HG03354 (cell line): ENCODE measurements around the gene FANCB.

Experiments used
- ATAC-seq: cut with Tn5 transposase; IDR thresholded peaks from one replicate; pipeline ENCODE4 v1.9.1; 2021; ENCODE audit warnings: mild to moderate bottlenecking; ENCODE audit not compliant: unreplicated experiment, poor library complexity, severe bottlenecking

Gene FANCB

DNA sequence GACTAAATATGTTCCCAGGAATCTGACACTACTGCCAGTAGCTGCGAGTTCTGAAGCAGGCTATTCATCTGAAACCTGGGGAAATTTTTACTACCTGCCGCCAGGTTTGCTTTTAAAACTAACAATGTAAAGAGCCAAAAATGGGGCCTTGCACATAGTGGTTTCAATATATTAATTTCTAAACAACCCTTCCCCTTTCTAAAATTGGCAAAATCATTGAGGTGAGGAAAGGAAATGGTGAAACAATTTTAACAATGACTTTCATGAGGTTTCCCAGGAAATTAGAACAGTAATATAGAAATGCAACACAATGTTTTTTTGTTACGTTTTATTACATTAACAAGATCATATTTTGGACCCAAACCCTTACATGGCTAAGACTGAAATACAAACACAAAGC is 21.3 kb downstream of the FANCB start:
- ATAC-seq, result no peak

DNA sequence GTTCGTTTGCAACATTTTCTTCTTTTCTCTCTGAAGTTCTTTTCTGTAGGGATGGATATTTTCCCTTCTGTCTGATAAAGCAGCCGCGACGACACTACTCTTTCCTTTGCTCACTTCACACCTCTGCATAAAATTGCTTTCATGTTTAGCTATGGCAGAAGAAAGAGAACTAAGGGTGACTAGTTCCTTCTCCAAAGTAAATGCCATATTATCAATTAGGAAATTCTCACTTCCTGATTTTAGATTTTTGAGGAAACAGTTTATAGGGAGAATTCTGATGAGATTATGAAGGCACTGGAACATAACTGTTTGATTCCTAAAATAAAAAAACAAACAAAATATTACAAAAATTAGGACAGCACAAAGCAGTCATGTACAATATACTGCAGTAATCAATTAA is 29.2 kb downstream of the FANCB start:
- no peak for ATAC-seq

DNA sequence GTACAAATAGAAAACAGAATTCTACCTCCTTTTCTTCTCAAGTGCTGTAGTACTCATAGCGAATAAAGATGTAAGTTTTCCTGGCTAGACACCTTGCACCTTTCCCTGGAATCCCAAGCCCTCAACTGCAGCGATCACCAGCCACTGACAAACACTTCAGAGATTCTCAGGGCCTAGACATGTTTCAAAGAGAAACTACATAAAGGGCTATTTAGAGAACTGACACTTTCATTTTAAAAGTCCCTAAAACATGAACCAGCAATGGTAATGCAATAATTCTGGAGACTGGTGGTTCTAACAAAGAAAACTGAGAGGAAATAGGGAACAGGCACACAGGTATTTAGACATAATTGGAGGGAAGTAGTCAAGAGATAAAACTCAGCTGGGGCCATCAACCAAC is 35.7 kb downstream of the FANCB start:
- no peak for ATAC-seq

DNA sequence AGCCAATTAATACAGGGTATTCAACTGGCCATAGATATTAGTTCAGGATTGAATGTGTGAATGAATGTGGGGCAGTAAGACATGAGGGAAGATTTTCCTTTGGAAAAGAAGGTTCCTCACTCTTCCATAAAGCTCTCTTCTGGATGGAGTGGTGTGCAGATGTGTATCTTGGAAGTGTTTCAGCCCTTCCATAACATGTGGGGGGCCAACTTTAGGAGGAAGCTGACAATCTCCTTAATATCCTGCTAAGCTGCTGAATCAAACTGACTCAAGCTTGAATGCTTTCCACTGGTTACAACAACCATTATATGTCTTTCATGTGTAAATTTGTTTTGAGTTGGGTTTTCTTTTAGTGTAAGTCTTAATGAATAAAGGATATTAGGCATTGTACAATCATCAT is 40.3 kb downstream of the FANCB start:
- no peak for ATAC-seq

DNA sequence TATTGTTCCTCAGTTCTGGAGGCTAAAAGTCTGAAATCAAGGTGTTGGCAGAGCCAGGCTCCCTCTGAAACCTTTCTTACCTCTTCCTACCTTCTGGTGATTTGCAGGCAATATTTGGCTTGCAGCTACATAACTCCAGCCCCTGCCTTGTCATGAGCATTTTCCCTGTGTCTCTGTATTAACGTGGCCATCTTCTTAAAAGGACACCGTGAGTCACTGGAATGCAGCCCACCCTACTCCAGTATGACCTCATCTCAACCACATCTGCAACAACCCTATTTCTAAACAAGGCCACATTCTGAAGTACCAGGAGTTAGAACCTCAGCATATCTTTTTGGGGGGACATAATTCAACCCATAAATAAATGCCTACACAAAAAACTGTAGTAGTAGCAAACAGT is 40.7 kb downstream of the FANCB start:
- ATAC-seq, result no peak

DNA sequence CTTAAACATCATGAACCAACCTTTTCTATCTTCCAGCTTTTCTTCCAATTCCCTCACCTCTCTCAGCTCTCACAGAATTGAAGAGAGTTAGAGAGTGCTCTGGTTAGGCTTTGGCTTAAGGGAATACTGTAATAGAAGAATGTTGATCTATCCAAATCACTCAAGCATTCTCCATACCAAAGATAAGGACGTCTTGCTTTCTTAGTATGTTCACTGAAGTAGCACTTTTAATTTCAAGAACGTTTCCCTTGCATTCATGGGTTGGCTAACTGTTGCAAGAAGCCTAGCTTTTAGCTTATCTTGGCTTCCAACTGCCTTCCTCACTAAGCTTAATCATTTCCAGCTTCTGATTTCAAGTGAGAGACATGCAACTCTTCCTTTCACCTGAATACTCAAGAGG is 43.2 kb downstream of the FANCB start:
- no peak for ATAC-seq

DNA sequence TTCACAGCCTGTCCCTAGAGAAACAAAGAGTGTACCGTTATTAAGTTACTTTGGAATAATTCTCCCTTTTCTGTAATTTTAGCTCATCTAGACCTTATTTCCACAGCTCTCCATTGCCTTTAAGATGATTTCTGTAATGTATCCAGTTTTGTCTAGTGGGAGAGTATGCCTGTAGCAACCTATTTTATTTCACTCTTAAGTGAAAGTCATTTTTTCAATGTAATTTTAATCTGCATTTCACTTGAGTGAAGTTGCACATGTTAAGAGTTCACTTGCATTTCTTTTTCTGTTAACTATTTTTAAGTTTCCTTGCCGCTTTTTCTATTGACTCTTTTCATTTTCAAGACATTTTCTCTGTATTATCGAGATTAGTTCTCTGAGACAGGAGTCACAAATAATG is 46.5 kb downstream of the FANCB start:
- no peak for ATAC-seq

DNA sequence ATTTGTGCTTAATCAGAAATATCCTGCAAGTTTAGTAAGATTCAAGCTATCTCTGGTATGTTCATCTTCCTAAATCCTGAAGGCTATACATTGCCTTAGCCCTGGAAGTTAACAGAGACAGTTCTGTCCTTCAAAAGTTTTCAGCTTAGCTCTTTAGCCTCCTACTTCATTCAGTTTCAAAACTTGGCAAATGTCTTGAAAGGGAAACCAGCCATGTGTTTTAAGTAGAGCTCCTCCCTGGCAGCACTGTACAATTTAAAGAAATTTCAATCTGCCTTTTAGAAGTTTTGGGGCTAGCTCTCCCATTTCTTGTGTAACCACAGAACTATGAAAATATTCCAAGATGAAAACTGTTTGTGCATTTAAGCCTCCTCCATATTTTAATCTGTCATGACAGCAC is 47.0 kb downstream of the FANCB start:
- no peak for ATAC-seq

DNA sequence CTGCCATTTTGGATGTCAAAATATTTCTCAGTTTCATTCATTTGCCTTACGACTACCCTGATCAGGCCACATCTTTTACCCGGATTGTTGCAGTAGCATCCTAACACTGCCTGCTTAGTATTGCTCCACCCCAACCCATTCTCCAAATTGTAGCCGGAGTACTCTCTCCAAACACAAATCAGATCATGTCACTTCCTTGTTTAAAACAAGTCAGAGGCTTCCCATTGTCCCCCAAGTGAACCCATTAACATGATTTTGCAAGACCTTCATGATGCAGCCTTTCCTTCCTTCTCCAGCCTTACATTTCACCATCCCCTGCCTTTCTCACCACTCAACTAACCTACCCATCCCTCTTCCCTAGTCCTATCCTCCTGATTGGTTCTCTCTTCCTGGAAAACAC is 53.1 kb downstream of the FANCB start:
- no peak for ATAC-seq

DNA sequence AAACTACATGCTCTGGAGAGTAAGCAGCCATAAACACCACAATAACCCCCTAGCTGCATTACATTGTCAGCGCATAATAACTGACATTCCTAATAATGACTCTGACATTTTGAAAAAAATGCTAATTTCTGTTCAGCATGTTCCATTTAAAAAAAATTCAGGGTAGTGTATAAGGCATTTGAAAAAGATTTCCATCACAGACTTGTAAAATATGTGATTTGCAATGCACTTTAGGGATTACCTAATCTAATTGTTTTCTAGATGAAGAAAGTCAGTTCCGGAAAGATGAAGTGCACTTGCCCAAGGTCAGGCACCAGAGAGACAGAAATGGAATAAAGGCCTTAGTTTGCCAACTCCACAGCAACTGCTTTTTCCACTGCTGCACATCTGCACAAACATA is 55.3 kb downstream of the FANCB start:
- ATAC-seq, result no peak

DNA sequence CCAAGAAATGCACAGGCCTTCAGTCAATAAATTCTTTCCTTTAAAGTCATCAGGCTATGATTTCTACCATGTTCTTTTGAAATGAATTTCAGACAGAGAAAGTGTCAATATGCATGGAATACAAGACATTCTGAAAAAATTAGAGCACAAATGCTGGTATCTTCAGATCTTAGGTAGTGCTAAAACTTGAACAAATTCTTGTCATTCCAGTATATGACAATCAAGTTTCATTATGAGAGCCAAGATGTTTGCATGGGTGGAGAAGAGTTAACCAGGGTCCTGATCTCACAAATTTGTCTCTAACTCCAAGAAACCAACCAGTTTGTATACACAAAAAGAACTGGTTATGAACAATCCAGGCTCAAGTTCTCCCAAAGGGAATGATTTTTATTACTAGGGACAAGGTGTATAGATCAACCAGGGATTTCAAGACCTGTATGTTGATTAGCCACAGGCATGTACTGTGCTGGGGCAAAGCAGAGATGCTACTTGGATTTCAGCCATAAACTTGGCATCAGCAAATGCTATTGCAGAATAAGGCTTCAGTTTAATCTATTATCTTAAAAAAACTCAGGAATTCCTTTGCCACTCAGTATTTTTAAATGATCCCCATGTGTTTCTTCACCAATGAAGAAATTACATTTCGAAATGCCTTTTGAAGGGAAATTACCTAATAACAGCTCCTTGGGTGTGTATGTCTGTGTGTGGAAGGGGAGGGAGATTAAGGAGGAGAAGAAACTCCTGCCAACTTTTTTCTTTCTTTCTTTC is 69.7 kb downstream of the FANCB start:
- no peak for ATAC-seq

DNA sequence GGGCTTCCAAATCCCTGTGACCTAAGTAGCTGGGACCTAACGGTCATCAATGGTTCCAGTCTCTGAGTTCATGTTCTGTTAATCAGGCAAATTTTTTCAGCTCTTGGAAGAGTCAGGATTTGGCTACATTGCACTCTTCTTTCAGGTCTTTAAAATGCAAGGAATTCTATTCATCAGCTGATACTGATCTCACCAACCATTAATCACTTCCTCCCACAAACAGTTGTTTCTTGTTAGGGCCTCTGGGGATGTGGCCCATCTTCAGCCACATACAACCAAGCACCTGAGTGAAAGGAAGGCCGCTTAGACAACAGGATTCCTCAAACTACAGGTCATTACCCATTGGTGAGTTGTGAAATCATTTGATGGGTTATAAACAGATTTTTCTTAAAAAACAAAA is 71.7 kb downstream of the FANCB start:
- no peak for ATAC-seq

DNA sequence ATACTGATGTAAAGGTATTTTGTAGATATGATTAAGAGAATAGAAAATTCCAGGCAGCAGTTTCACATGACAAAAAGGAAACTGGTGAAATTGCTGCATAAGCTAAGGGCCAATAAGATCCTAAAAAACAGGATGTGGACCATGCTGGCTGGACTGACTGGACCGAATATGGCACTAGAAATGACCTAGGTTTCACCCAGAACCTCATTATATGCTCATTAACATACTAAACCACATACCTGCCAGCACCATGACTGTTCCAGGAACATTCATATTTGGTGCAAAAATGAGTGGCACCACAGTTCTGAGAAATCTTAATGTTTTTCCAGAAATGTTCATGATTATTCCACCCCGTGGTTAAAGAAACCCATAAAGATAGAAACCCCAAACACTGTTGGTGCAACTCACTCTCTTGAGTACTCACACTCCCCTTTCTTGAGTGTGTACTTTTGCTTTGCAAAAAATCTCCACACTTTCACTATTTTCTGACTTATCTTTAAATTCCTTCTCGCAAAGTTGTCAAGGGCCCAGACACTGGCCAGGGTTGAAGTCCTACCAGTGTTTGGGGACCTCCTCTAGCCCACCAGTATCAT is 74.0 kb downstream of the FANCB start:
- ATAC-seq, result no peak
